Myocyte (in vitro differentiated cells): ENCODE measurements around the gene GPR143. TPM values are rescaled to one million over a fixed set of nuclear protein-coding genes. Genes with fewer than 3 reads are reported as not detected.

Experiments
- DNase-seq: peaks from one replicate; pipeline ENCODE4 v3.0.0-alpha.2; 2012; ENCODE audit warnings: low read depth
- total RNA-seq: library from RNA; depleted of rRNA; stranded (reverse); fragments of >200 nt; gene quantifications from 2 replicates; pipeline ENCODE4 v1.2.3, GENCODE V29; 2014

GPR143 gene
- total RNA-seq, 1 donor from 2014 or later, result not detected

- no peak for DNase-seq
Observed at GRCh38 chrX:9676306-9676705, 89.3 kb downstream of the GPR143 start.

Other genes with a start within 250 kb of the GPR143 start
- 5.5 and 18.3 TPM in 2 replicates for gene SHROOM2, start 20.6 kb upstream of the GPR143 start, total RNA-seq
- not detected in 2 replicates for gene CLDN34, start 201.5 kb upstream of the GPR143 start, total RNA-seq